Uterus (tissue), 4 donors: ENCODE data around the gene ZNF679. TPM values are rescaled to one million over a fixed set of nuclear protein-coding genes. Genes with fewer than 3 reads are reported as not detected.

Experiments used
- DNase-seq, 2 donors: peaks; one replicate each; pipeline ENCODE4 v3.0.0-alpha.2; 2019 to 2020
- H3K27ac ChIP-seq, 2 donors: fragments of 200-600 bp; sonication (generic); 1 replicate in 1 of 2; 2 replicates in 1 of 2; pipeline ENCODE4 v1.5.1; 2016 to 2018
- H3K27me3 ChIP-seq, 2 donors: fragments of 200-600 bp; sonication (generic); one replicate each; pipeline ENCODE4 v1.5.1; 2018 to 2019; ENCODE audit warnings: control low read depth in 1 of 2
- H3K36me3 ChIP-seq, 2 donors: fragments of 200-600 bp; sonication (generic); one replicate each; pipeline ENCODE4 v1.5.1; 2019; ENCODE audit warnings: control low read depth in 1 of 2
- H3K4me1 ChIP-seq, 2 donors: fragments of 200-600 bp; sonication (generic); one replicate each; pipeline ENCODE4 v1.5.1; 2018 to 2019; ENCODE audit warnings: control low read depth in 1 of 2
- H3K4me3 ChIP-seq, 2 donors: fragments of 200-600 bp; sonication (generic); 1 replicate in 1 of 2; 2 replicates in 1 of 2; pipeline ENCODE4 v1.5.1; 2018 to 2019; ENCODE audit warnings: mild to moderate bottlenecking in 1 of 2
- H3K9me3 ChIP-seq, 2 donors: fragments of 200-600 bp; sonication (generic); one replicate each; pipeline ENCODE4 v1.5.1; 2019; ENCODE audit warnings: control low read depth in 1 of 2
- POLR2A ChIP-seq, 2 donors: fragments of 450-650 bp; IDR thresholded peaks; one replicate each; pipeline ENCODE4 v1.6.1; 2016; ENCODE audit warnings: antibody characterized with exemption in 2 of 2, mild to moderate bottlenecking in 1 of 2, moderate library complexity in 1 of 2
- intact Hi-C: fragments of 100-400 bp; cut with DNase I; formaldehyde crosslinking; loops from one replicate; pipeline ENCODE4 v1.15.1; 2023; ENCODE audit warnings: low total_unique reads
- total RNA-seq, 4 donors: library from RNA; depleted of rRNA in 3 of 4; stranded (reverse); fragments of >200 nt in 3 of 4; gene quantifications; one replicate each; pipeline versions ENCODE4 v1.1.0 to v1.2.4, GENCODE V29; 2014 to 2023
- TF ChIP-seq, protein P1 (sequence below), 4 experiments: fragments of 200-600 bp in 2 of 4; fragments of 450-650 bp in 2 of 4; sonication (generic) in 2 of 4; IDR thresholded peaks; one replicate each; pipeline ENCODE4 v1.5.1; 2016 to 2019; ENCODE audit warnings: antibody characterized with exemption in 4 of 4, mild to moderate bottlenecking in 2 of 4, moderate library complexity in 1 of 4
- donor health status: DM: yes; HTN: yes; CAD: no.

ZNF679 gene
- total RNA-seq, 4 donors from 2014 or later: not detected

GRCh38 chr7:64183827-64184372, 44.4 kb upstream of the ZNF679 start:
- Histone ChIP-seq H3K27ac (no peak overlapping the region), H3K4me3 (no peak overlapping the region), H3K27me3 (peaks cover 0 to 3% of the 10 kb centered on the region in 2 donors), H3K36me3 (no peaks in the 10 kb centered on the region), H3K4me1 (no peaks in the 10 kb centered on the region), H3K9me3 (no peaks in the 10 kb centered on the region)
- TF ChIP-seq, protein P1, sequence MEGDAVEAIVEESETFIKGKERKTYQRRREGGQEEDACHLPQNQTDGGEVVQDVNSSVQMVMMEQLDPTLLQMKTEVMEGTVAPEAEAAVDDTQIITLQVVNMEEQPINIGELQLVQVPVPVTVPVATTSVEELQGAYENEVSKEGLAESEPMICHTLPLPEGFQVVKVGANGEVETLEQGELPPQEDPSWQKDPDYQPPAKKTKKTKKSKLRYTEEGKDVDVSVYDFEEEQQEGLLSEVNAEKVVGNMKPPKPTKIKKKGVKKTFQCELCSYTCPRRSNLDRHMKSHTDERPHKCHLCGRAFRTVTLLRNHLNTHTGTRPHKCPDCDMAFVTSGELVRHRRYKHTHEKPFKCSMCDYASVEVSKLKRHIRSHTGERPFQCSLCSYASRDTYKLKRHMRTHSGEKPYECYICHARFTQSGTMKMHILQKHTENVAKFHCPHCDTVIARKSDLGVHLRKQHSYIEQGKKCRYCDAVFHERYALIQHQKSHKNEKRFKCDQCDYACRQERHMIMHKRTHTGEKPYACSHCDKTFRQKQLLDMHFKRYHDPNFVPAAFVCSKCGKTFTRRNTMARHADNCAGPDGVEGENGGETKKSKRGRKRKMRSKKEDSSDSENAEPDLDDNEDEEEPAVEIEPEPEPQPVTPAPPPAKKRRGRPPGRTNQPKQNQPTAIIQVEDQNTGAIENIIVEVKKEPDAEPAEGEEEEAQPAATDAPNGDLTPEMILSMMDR (IDR thresholded peaks at IDR 0.05): no peak
- no peak for TF ChIP-seq POLR2A (IDR thresholded peaks at IDR 0.05)
- intact Hi-C loops: no loop called here
- no peak for DNase-seq

DNA sequence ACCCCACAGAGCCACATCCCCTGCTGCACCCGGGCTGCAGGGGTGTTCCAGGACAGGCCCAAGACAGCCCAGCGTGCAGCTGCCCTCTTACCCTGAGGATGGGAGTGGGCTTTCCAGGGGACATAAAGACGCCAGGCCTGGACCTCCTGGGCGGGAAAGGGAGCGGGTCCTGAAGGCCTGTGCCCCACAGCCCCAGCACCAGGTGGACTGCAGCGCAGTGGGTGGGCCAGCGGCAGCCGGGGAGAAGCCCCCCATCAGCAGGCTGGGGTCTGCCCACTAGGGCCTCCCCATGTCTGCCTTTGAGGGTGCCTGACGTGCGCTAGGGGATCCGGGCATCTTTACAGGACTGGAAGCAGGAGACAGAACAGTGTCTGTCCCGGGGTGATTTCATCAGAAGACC, 43.9 kb upstream of the ZNF679 start:
- DNase-seq: no peak
- Histone ChIP-seq H3K4me3 (no peak overlapping the region), H3K27ac (no peak overlapping the region), H3K27me3 (peaks cover 0 to 3% of the 10 kb centered on the region in 2 donors), H3K36me3 (no peaks in the 10 kb centered on the region), H3K4me1 (no peaks in the 10 kb centered on the region), H3K9me3 (no peaks in the 10 kb centered on the region)
- TF ChIP-seq POLR2A (IDR thresholded peaks at IDR 0.05): no peak
- TF ChIP-seq, protein P1 (IDR thresholded peaks at IDR 0.05): no peak
- intact Hi-C loops: no loop called here

DNA sequence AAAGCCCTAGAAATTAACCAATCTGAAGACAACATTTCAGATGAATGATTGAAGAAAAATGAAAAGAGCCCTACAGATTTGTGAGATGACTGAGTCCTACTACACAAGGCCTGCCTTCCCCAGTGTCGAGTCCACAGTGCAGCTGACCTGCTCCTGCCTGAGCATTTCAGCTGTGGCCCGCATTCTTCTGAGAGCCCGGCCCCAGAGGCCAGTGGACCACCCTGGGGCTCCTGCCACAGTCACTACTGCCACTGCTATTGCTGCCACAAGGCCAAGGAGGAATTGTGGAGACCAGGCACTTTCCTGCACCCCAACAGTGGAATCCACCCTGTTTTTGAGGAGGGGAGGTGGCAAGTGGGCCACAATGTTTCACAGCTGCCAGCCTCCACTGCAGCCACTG, 40.9 kb upstream of the ZNF679 start:
- intact Hi-C loops: no loop called here
- no peak overlapping the region for H3K4me3 ChIP-seq
- TF ChIP-seq POLR2A (IDR thresholded peaks at IDR 0.05): no peak
- TF ChIP-seq, protein P1 (IDR thresholded peaks at IDR 0.05): no peak
- no peaks in the 10 kb centered on the region for H3K4me1 ChIP-seq
- no peaks in the 10 kb centered on the region for H3K9me3 ChIP-seq
- H3K27ac ChIP-seq: no peak overlapping the region
- DNase-seq: no peak
- H3K36me3 ChIP-seq: no peaks in the 10 kb centered on the region
- H3K27me3 ChIP-seq: peaks cover 0 to 3% of the 10 kb centered on the region in 2 donors

- Histone ChIP-seq H3K27me3 (no peaks in the 10 kb centered on the region), H3K9me3 (no peaks in the 10 kb centered on the region), H3K27ac (no peak overlapping the region), H3K36me3 (no peaks in the 10 kb centered on the region), H3K4me3 (no peak overlapping the region), H3K4me1 (no peaks in the 10 kb centered on the region)
- intact Hi-C loops: no loop called here
- DNase-seq: no peak
- TF ChIP-seq, protein P1 (IDR thresholded peaks at IDR 0.05): no peak
- no peak for TF ChIP-seq POLR2A (IDR thresholded peaks at IDR 0.05)
Measured at GRCh38 chr7:64192148-64192704, 36.0 kb upstream of the ZNF679 start.

DNA sequence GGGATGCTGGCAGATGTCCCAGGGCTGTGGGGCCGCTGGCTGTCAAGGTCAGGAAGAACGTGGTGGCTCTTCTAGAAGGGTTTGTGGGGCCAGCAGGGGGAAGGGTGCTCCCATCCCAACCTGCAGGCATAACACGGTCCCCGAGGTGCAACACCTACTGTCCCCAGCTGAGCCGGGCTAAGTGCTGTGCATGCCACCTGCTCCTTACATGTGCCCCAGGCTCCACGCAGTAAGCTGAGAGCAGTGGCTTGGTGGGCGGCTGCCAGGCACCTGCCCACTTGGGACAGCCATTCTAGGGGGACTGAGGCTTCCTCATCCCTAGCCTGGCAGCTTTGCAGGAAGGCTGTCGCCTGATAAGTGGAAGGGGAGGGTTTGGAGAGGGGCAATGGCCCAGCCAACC, 35.5 kb upstream of the ZNF679 start:
- TF ChIP-seq, protein P1 (IDR thresholded peaks at IDR 0.05): no peak
- TF ChIP-seq POLR2A (IDR thresholded peaks at IDR 0.05): no peak
- intact Hi-C loops: no loop called here
- Histone ChIP-seq H3K4me3 (no peak overlapping the region), H3K9me3 (no peaks in the 10 kb centered on the region), H3K27me3 (no peaks in the 10 kb centered on the region), H3K27ac (no peak overlapping the region), H3K4me1 (no peaks in the 10 kb centered on the region), H3K36me3 (no peaks in the 10 kb centered on the region)
- no peak for DNase-seq
